ENCODE measurements around the gene RASSF8. TPM values are rescaled to one million over a fixed set of nuclear protein-coding genes. Genes with fewer than 3 reads are reported as not detected.

RASSF8 gene
- total and polyA plus RNA-seq, 2 donors (not counting 3 experiments of a cell fraction or from before 2014, with no cell fraction given): 11.1 to 59.3 TPM

- Histone ChIP-seq H3K9me1 (replicated peaks; ENCODE audit: control insufficient read depth, extremely low read depth, insufficient read depth, low read length) (no peaks in the 10 kb centered on the region), H3K4me1 (ENCODE audit: control insufficient read depth, extremely low read depth, insufficient read depth, low read length) (no peaks in the 10 kb centered on the region), H3K4me2 (ENCODE audit: insufficient read depth, low read length) (no peak overlapping the region), H3K4me3 (replicated peaks in 1 of 3; ENCODE audit: insufficient read depth in 1 of 3, low read depth in 1 of 3, low read length in 3 of 3) (no peak overlapping the region), H3K27me3 (ENCODE audit: control insufficient read depth in 2 of 2, insufficient read depth in 2 of 2, low read length in 2 of 2) (no peaks in the 10 kb centered on the region), H3K36me3 (ENCODE audit: control insufficient read depth in 2 of 2, extremely low read depth in 1 of 2, insufficient read depth in 2 of 2, low read length in 2 of 2) (no peaks in the 10 kb centered on the region), H3K9ac (replicated peaks; ENCODE audit: extremely low read depth, insufficient read depth, low read length) (no peak overlapping the region), H4K20me1 (replicated peaks; ENCODE audit: control insufficient read depth, extremely low read depth, insufficient read depth, low read length) (peaks cover 3% of the 10 kb centered on the region), H2AFZ (ENCODE audit: low read depth, low read length) (no peak overlapping the region), H3K27ac (ENCODE audit: insufficient read depth, low read depth, low read length) (no peak overlapping the region), H3K79me2 (ENCODE audit: control insufficient read depth, insufficient read depth, low read length) (peaks cover 74% of the 10 kb centered on the region), H3K9me3 (replicated peaks; ENCODE audit: control insufficient read depth, insufficient read depth, low read length) (no peaks in the 10 kb centered on the region)
- DNase-seq (ENCODE audit: low read depth, low spot score) (no peak), FAIRE-seq (no peak)
- TF ChIP-seq POLR2AphosphoS5 (IDR thresholded peaks at IDR 0.05; ENCODE audit: insufficient read depth, low read depth, low read length) (no peak), POLR2A (IDR thresholded peaks at IDR 0.05; ENCODE audit: low read depth, low read length) (no peak), MAX (IDR thresholded peaks at IDR 0.05; ENCODE audit: insufficient read depth, insufficient read length) (no peak), GATA2 (IDR thresholded peaks at IDR 0.05; ENCODE audit: insufficient read depth, insufficient read length, low read depth, low read length) (no peak), MYC (IDR thresholded peaks at IDR 0.05; ENCODE audit: low read depth, low read length) (no peak), CTCF (IDR thresholded peaks at IDR 0.05; ENCODE audit: extremely low read depth in 1 of 2, insufficient read depth in 1 of 2, low read depth in 1 of 2, low read length in 2 of 2) (no peak), EZH2 (IDR thresholded peaks at IDR 0.05; ENCODE audit: borderline replicate concordance, low read depth, low read length, severe bottlenecking) (no peak), FOS (IDR thresholded peaks at IDR 0.05; ENCODE audit: borderline replicate concordance, insufficient read depth, low read length) (no peak)
- ChIA-PET POLR2A (no interaction called here), CTCF (interaction anchor here (1.3 kb wide), 1 partner anchor 8 kb away, joined by 3 read pairs; no protein-coding TSS in a partner anchor)
- no TSS peak for BruUV-seq (replicated peaks)
- dilution Hi-C loops (cut with MboI; ENCODE audit: extremely low pct_ligation_motif_present, low sequenced_read_pairs) (no loop called here), intact Hi-C loops (cut with micrococcal nuclease) (no loop called here)
Measured at GRCh38 chr12:26047401-26048226, 89.1 kb downstream of the RASSF8 start.

Measured in endothelial cell of umbilical vein (primary cell).